ENCODE measurements around the gene PDXP. TPM values are rescaled to one million over a fixed set of nuclear protein-coding genes. Genes with fewer than 3 reads are reported as not detected.

Gene PDXP
- total RNA-seq, 1 donor: 5.8 TPM

DNA sequence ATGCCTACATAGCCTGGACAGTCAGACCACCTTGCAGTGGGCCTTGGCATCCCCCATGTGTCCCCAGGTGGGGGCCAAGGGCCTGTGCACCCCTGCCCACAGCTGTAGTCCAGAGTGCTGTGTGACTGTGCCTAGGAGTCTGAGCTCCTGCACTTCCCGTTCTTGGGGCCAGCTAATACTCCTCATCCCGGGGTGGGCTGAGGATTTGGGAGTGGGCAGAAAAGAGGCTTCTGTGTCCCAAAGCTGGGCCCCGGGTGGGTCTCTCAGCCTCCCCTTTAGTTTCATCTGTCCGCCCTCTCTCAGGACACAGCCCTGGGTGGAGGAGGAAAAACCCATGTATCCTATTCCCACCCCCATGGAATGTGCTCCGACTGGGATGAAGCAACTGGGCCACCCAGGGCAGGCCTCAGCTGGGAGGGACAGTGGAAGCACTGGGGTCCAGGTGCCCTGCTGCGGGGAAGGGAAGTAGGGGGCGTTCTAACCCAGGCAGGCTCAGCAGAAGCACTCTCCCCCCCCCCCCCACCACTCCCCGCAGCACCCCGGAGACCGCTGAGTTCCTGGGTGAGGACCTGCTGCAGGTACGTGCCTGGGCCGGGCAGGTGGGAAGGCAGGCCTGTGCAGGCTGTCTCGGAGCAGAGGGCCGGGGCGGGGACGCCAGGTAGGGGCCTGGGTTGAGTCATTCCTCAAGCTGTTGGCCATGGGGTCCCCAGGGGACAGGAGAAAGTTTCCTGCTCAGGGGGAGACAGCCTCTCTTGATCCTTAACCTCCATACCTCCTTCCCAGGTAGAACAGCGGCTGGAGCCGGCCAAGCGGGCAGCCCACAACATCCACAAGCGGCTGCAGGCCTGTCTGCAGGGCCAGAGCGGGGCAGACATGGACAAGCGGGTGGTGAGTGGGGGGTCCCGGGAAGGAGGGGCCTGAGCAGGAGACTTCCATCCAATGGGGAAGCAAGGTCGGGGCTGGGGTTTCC lies 17.6 kb upstream of the PDXP start:
- H3K4me2 ChIP-seq (ENCODE audit: insufficient read depth, low read length): peak overlapping the region; percentile 95
- peaks cover 11% of the 10 kb centered on the region for H3K4me1 ChIP-seq (ENCODE audit: insufficient read depth, low read length)
- no peak overlapping the region for H3K27ac ChIP-seq (ENCODE audit: low read depth, low read length)
- H3K9me3 ChIP-seq (ENCODE audit: low read depth, low read length): no peaks in the 10 kb centered on the region
- peak; percentile 78 for DNase-seq (ENCODE audit: insufficient read length, low spot score, missing footprints)
- H2AFZ ChIP-seq (ENCODE audit: low read length): no peak overlapping the region
- H3K27me3 ChIP-seq (ENCODE audit: insufficient read depth, low read length): no peaks in the 10 kb centered on the region
- H4K20me1 ChIP-seq (ENCODE audit: insufficient read depth, low read length): peaks cover 4% of the 10 kb centered on the region
- peak overlapping the region; percentile 80 for H3K4me3 ChIP-seq (ENCODE audit: insufficient read depth, low read length)
- TF ChIP-seq, protein P1, sequence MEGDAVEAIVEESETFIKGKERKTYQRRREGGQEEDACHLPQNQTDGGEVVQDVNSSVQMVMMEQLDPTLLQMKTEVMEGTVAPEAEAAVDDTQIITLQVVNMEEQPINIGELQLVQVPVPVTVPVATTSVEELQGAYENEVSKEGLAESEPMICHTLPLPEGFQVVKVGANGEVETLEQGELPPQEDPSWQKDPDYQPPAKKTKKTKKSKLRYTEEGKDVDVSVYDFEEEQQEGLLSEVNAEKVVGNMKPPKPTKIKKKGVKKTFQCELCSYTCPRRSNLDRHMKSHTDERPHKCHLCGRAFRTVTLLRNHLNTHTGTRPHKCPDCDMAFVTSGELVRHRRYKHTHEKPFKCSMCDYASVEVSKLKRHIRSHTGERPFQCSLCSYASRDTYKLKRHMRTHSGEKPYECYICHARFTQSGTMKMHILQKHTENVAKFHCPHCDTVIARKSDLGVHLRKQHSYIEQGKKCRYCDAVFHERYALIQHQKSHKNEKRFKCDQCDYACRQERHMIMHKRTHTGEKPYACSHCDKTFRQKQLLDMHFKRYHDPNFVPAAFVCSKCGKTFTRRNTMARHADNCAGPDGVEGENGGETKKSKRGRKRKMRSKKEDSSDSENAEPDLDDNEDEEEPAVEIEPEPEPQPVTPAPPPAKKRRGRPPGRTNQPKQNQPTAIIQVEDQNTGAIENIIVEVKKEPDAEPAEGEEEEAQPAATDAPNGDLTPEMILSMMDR (IDR thresholded peaks at IDR 0.05; ENCODE audit: extremely low read depth, low read depth, low read length): no peak
- H3K36me3 ChIP-seq (ENCODE audit: insufficient read depth, low read length): peaks cover 15% of the 10 kb centered on the region
- H3K79me2 ChIP-seq (ENCODE audit: insufficient read depth, low read length): peaks cover 9% of the 10 kb centered on the region

DNA sequence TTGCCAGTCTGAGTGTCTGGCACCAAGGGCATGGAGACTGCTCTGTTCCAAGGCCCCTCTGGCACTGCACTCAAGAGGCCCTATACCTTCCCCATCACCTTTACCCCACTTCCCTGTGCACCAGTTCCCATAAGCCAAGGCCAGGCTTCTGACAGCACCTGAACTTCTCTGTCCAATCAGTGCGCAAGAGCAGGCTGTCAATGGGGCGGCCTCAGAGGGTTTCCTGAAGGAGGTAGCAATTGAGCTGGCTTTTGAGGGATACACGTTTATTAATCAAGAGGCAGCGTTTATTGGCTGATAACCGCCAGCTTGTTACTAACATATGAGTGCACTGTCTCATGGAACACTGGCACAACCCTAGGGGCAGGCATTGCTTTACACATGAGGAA lies 17.0 kb upstream of the PDXP start:
- H3K27ac ChIP-seq (ENCODE audit: low read depth, low read length): no peak overlapping the region
- H4K20me1 ChIP-seq (ENCODE audit: insufficient read depth, low read length): peaks cover 4% of the 10 kb centered on the region
- H3K4me2 ChIP-seq (ENCODE audit: insufficient read depth, low read length): no peak overlapping the region
- H3K4me3 ChIP-seq (ENCODE audit: insufficient read depth, low read length): no peak overlapping the region
- no peaks in the 10 kb centered on the region for H3K27me3 ChIP-seq (ENCODE audit: insufficient read depth, low read length)
- TF ChIP-seq, protein P1 (IDR thresholded peaks at IDR 0.05; ENCODE audit: extremely low read depth, low read depth, low read length): no peak
- H3K79me2 ChIP-seq (ENCODE audit: insufficient read depth, low read length): peaks cover 9% of the 10 kb centered on the region
- H2AFZ ChIP-seq (ENCODE audit: low read length): no peak overlapping the region
- DNase-seq (ENCODE audit: insufficient read length, low spot score, missing footprints): no peak
- no peaks in the 10 kb centered on the region for H3K9me3 ChIP-seq (ENCODE audit: low read depth, low read length)
- peaks cover 10% of the 10 kb centered on the region for H3K4me1 ChIP-seq (ENCODE audit: insufficient read depth, low read length)
- H3K36me3 ChIP-seq (ENCODE audit: insufficient read depth, low read length): peaks cover 15% of the 10 kb centered on the region

DNA sequence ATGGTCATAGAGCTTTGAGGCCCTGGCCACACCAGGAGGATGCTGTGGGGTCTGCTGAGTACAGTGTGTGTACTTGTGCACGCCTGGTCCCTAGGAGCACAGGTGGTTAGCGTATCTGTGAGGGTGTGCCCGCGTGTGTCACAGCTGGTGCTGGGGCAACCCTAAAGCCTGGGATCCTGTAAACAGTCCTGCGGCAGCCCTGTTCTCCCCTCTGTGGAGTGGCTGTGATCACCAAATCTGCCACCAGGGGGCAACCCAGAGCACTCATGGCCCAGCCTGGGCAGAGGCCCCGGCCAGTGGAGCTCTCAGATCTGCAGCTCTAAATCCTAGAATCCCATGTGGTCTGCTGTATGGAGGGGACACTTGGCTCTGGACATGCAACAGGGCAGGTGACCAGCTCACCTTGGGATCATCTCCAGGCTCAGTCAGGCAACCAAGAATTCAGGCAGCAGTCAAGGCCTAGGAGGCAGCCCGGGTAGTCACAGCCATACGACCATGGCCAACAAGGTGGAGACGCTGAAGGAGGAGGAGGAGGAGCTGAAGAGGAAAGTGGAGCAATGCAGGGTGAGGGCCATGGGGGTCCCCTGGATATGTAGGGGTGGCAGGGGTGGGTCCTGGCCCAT lies 15.2 kb upstream of the PDXP start:
- no peak overlapping the region for H3K4me2 ChIP-seq (ENCODE audit: insufficient read depth, low read length)
- no peak overlapping the region for H2AFZ ChIP-seq (ENCODE audit: low read length)

More for the DNA sequence above, 15.2 kb upstream of the PDXP start:
- Histone ChIP-seq H3K36me3 (ENCODE audit: insufficient read depth, low read length) (peaks cover 19% of the 10 kb centered on the region), H4K20me1 (ENCODE audit: insufficient read depth, low read length) (peaks cover 4% of the 10 kb centered on the region), H3K4me1 (ENCODE audit: insufficient read depth, low read length) (peaks cover 7% of the 10 kb centered on the region), H3K9me3 (ENCODE audit: low read depth, low read length) (no peaks in the 10 kb centered on the region), H3K27me3 (ENCODE audit: insufficient read depth, low read length) (no peaks in the 10 kb centered on the region), H3K27ac (ENCODE audit: low read depth, low read length) (no peak overlapping the region), H3K79me2 (ENCODE audit: insufficient read depth, low read length) (peaks cover 9% of the 10 kb centered on the region), H3K4me3 (ENCODE audit: insufficient read depth, low read length) (no peak overlapping the region)
- peak; percentile 99 for DNase-seq (ENCODE audit: insufficient read length, low spot score, missing footprints)
- TF ChIP-seq, protein P1 (IDR thresholded peaks at IDR 0.05; ENCODE audit: extremely low read depth, low read depth, low read length): peak; percentile 95
